HG02623 (cell line): ENCODE measurements around the gene GRK5.

Experiments used
- ATAC-seq: cut with Tn5 transposase; IDR thresholded peaks from one replicate; pipeline ENCODE4 v1.9.1; 2021; ENCODE audit warnings: moderate library complexity; ENCODE audit not compliant: unreplicated experiment

GRK5 gene

GRCh38 chr10:119197921-119198320 lies 9.4 kb upstream of the GRK5 start:
- no peak for ATAC-seq

GRCh38 chr10:119198438-119198837 lies 8.9 kb upstream of the GRK5 start:
- ATAC-seq, result no peak

- no peak for ATAC-seq
Observed at GRCh38 chr10:119199231-119199992, 8.0 kb upstream of the GRK5 start.

- no peak for ATAC-seq
Observed at GRCh38 chr10:119201233-119201632, 6.1 kb upstream of the GRK5 start.

GRCh38 chr10:119203006-119203405 lies 4.4 kb upstream of the GRK5 start:
- ATAC-seq, result no peak

GRCh38 chr10:119205894-119206602 lies 1.3 kb upstream of the GRK5 start:
- no peak for ATAC-seq

GRCh38 chr10:119206603-119207365 lies 587 bp upstream of the GRK5 start:
- peak; percentile 44 for ATAC-seq

GRCh38 chr10:119207713-119208552 lies 562 bp downstream of the GRK5 start:
- ATAC-seq, result no peak

GRCh38 chr10:119208553-119208940 lies 1.2 kb downstream of the GRK5 start:
- ATAC-seq, result no peak

- ATAC-seq, result no peak
Observed at GRCh38 chr10:119209035-119209735, 1.8 kb downstream of the GRK5 start.

- ATAC-seq, result no peak
Observed at GRCh38 chr10:119209736-119210355, 2.5 kb downstream of the GRK5 start.

GRCh38 chr10:119210633-119211032 lies 3.3 kb downstream of the GRK5 start:
- no peak for ATAC-seq

- no peak for ATAC-seq
Observed at GRCh38 chr10:119211176-119211575, 3.8 kb downstream of the GRK5 start.

GRCh38 chr10:119211625-119212441 lies 4.5 kb downstream of the GRK5 start:
- ATAC-seq, result no peak

GRCh38 chr10:119215371-119215770 lies 8.0 kb downstream of the GRK5 start:
- no peak for ATAC-seq

GRCh38 chr10:119216127-119216526 lies 8.8 kb downstream of the GRK5 start:
- ATAC-seq, result no peak

- no peak for ATAC-seq
Observed at GRCh38 chr10:119217401-119217800, 10.0 kb downstream of the GRK5 start.

- no peak for ATAC-seq
Observed at GRCh38 chr10:119217991-119218490, 10.7 kb downstream of the GRK5 start.

GRCh38 chr10:119219871-119220270 lies 12.5 kb downstream of the GRK5 start:
- ATAC-seq, result no peak
